SK-N-MC (cell line): ENCODE data around the gene DCHS1.

ENCODE experiments used
- EZH2 ChIP-seq: fragments of 200-600 bp; sonication (generic); IDR thresholded peaks from one replicate; pipeline ENCODE4 v1.6.1; 2017; ENCODE audit warnings: antibody characterized with exemption
- FOXP2 ChIP-seq: optimal IDR thresholded peaks from 2 replicates; pipeline ENCODE3; 2011; ENCODE audit warnings: mild to moderate bottlenecking, moderate library complexity; ENCODE audit not compliant: insufficient read depth; ENCODE audit errors: extremely low read length, control extremely low read depth
- POLR2AphosphoS5 ChIP-seq: IDR thresholded peaks from 2 replicates; pipeline ENCODE4 v1.6.1; 2012; ENCODE audit warnings: mild to moderate bottlenecking, low read depth, low read length, borderline replicate concordance

DNA sequence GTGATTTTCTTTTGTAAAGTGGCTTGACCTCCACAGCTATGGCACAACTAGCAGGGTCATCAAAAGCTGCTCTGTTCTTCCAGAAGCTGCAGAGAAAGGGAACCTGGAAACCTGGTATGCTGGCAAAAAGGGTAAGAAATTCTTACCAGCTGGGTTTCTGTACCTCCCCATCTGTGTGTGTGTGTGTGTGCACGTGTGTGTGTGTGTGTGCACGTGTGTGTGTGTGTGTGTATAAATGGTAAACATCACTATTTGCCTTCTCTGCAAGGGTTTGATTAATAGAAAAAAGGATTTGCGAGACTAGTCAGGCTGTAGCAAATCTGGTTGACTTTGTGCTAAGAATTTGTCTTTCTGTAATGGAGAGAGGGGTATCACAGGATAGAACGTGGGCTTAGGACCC is 32.3 kb upstream of the DCHS1 start:
- TF ChIP-seq POLR2AphosphoS5 (no peak), EZH2 (no peak), FOXP2 (no peak)
